ENCODE results near the gene PPP1R14D. TPM values are rescaled to one million over a fixed set of nuclear protein-coding genes. Genes with fewer than 3 reads are reported as not detected.
A peak's percentile ranks its signal among the peaks of the same experiment; 100 is the strongest.

Gene PPP1R14D
- total RNA-seq, 1 experiment from 2014 or later, result not detected

GRCh38 chr15:40858706-40859105 lies 30.2 kb upstream of the PPP1R14D start:
- H2BK15ac ChIP-seq (ENCODE audit: low read depth, low read length), result no peak overlapping the region
- no peak overlapping the region for H3K4me2 ChIP-seq (ENCODE audit: insufficient read depth, insufficient read length, low read length)
- Mint-ChIP-seq H3K9me3 (no peaks in the 10 kb centered on the region), H3K4me3 (no peak overlapping the region; a peak in 1 of 5 replicates), H3K36me3 (ENCODE audit: insufficient read depth in 1 of 3, low read depth in 3 of 3) (peaks cover 9 to 44% (median 40%) of the 10 kb centered on the region in 3 experiments; a peak in 6 of 7 replicates), H3K27me3 (ENCODE audit: low read depth) (peaks cover 3% of the 10 kb centered on the region; the same call in 1 of the 2 replicates), H3K27ac (peak overlapping the region in 2 of 3 experiments; percentile 57 to 78; a peak in 4 of 7 replicates), H3K4me1 (peaks cover 23 to 27% of the 10 kb centered on the region in 2 experiments)
- H3K18ac ChIP-seq (ENCODE audit: insufficient read length, low read depth, low read length), result no peak overlapping the region
- H3K23me2 ChIP-seq (ENCODE audit: insufficient read length, low read depth, low read length, poor library complexity, severe bottlenecking), result no peaks in the 10 kb centered on the region
- H2BK120ac ChIP-seq (ENCODE audit: low read depth, low read length, poor library complexity, severe bottlenecking), result no peak overlapping the region
- H3K4me1 ChIP-seq (ENCODE audit: insufficient read depth, low read length), result no peaks in the 10 kb centered on the region
- DNase-seq, result no peak
- no peaks in the 10 kb centered on the region for H3K79me1 ChIP-seq (ENCODE audit: insufficient read depth, low read depth, low read length, poor library complexity, severe bottlenecking)
- H2BK20ac ChIP-seq (ENCODE audit: low read depth, low read length, poor library complexity, severe bottlenecking), result no peak overlapping the region
- no peak for TF ChIP-seq CTCF (conservative IDR thresholded peaks at IDR 0.05)
- no peaks in the 10 kb centered on the region for H3K9me3 ChIP-seq (ENCODE audit: control insufficient read depth, low read depth, low read length)
- H2BK5ac ChIP-seq (ENCODE audit: insufficient read length, low read length), result no peak overlapping the region
- H3K27ac ChIP-seq (ENCODE audit: insufficient read length, low read depth, low read length), result no peak overlapping the region
- H3T11ph ChIP-seq (ENCODE audit: low read length), result no peak overlapping the region
- no peak overlapping the region for H3K56ac ChIP-seq (ENCODE audit: insufficient read length, low read depth, low read length)
- no peak overlapping the region for H4K91ac ChIP-seq (ENCODE audit: insufficient read length, low read depth, low read length)
- H4K5ac ChIP-seq (ENCODE audit: insufficient read length, low read depth, low read length), result no peak overlapping the region
- no peak overlapping the region for H2AK5ac ChIP-seq (ENCODE audit: insufficient read length, low read length)
- no peak overlapping the region for H3K23ac ChIP-seq (ENCODE audit: insufficient read length, low read depth, low read length)
- H3K9ac ChIP-seq (ENCODE audit: extremely low read depth, insufficient read length, low read length), result no peak overlapping the region
- no peaks in the 10 kb centered on the region for H4K20me1 ChIP-seq (ENCODE audit: control insufficient read depth, insufficient read depth, insufficient read length)
- no CpG with 5 or more reads among the region's 10 CpGs for WGBS (ENCODE audit: extremely low coverage, insufficient read length, low lambda C conversion rate)
- no peaks in the 10 kb centered on the region for H3K79me2 ChIP-seq (ENCODE audit: insufficient read depth, low read length)
- H2AFZ ChIP-seq (ENCODE audit: low read length), result no peak overlapping the region
- no peak overlapping the region for H3K14ac ChIP-seq (ENCODE audit: insufficient read depth, low read length)
- no peak overlapping the region for H4K8ac ChIP-seq (replicated peaks; ENCODE audit: insufficient read length, low read depth, low read length)
- no peak overlapping the region for H2BK12ac ChIP-seq (ENCODE audit: insufficient read length, low read depth, low read length)
- H3K4ac ChIP-seq (ENCODE audit: low read depth, low read length), result no peak overlapping the region
- no peaks in the 10 kb centered on the region for H3K27me3 ChIP-seq (ENCODE audit: insufficient read depth, low read length)

All from H9 (cell line).